ENCODE data around the gene HMMR.

DNA sequence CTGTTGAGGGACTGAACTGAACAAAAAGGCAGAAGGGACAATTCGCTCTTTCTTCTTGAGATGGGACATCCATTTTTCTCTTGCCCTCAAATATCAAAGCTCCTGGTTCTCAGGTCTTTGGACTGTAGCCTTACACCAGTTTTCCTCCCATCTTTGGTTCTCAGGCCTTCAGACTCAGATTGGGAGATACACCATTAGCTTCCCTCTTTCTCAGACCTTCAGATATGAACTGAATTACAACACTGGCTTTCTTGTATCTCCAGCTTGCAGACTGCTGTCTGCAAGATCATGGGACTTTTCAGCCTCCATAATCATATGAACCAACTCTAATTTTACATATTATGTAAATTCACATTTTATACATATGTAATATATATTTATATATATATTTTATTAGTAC lies 35.6 kb upstream of the HMMR start:
- TF ChIP-seq GATA2 (IDR thresholded peaks at IDR 0.05; ENCODE audit: low read depth, low read length) = no peak
- no peak for TF ChIP-seq GATA3 (IDR thresholded peaks at IDR 0.05; ENCODE audit: low read depth, low read length)

Measured in SH-SY5Y (cell line).